PC-9 (cell line): ENCODE measurements around the gene ZDHHC3. TPM values are rescaled to one million over a fixed set of nuclear protein-coding genes. Genes with fewer than 3 reads are reported as not detected.

Experiments used
- BruUV-seq: library from RNA; stranded (reverse); fragments of 400-500 nt; replicated peaks from 2 replicates; lab custom pipeline; 2021; lab: Mats Ljungman, UMichigan
- CTCF ChIA-PET: fragments of 300-600 bp; sonication (Branson Sonifier 250); formaldehyde crosslinking; loops from one replicate; lab custom pipeline; 2022; ENCODE audit warnings: antibody characterized with exemption; lab: Charles Lee
- POLR2A ChIA-PET: fragments of 300-600 bp; sonication (Branson Sonifier 250); formaldehyde crosslinking; loops from one replicate; lab custom pipeline; 2022; ENCODE audit warnings: antibody characterized with exemption; ENCODE audit not compliant: unreplicated experiment; lab: Charles Lee
- DNase-seq, 2 experiments: peaks; one replicate each; pipeline versions ENCODE4 v3.0.0 to v3.0.0-alpha.2; 2015 to 2022; ENCODE audit warnings: mixed read lengths in 1 of 2
- H2AFZ ChIP-seq: fragments of 200-600 bp; sonication (generic); 2 replicates; pipeline ENCODE4 v1.8.1; 2017; ENCODE audit warnings: antibody characterized with exemption
- H3F3A ChIP-seq: fragments of 200-600 bp; sonication (generic); 2 replicates; pipeline ENCODE4 v1.8.1; 2017; ENCODE audit warnings: antibody characterized with exemption, mild to moderate bottlenecking, low read depth; ENCODE audit not compliant: insufficient read depth
- H3K27ac ChIP-seq: fragments of 200-600 bp; sonication (generic); 2 replicates; pipeline ENCODE4 v1.6.1; 2016; ENCODE audit warnings: mixed run types
- H3K27me3 ChIP-seq: fragments of 200-600 bp; sonication (generic); 2 replicates; pipeline ENCODE4 v1.6.1; 2016; ENCODE audit warnings: low read depth, mixed run types; ENCODE audit not compliant: insufficient read depth
- H3K36me3 ChIP-seq: fragments of 200-600 bp; sonication (generic); 2 replicates; pipeline ENCODE4 v1.6.1; 2016; ENCODE audit warnings: low read depth, mixed run types
- H3K4me1 ChIP-seq: fragments of 200-600 bp; sonication (generic); replicated peaks from 2 replicates; pipeline ENCODE4 v1.6.1; 2016; ENCODE audit warnings: mixed run types; ENCODE audit not compliant: insufficient read depth
- H3K4me2 ChIP-seq: fragments of 200-600 bp; sonication (generic); 2 replicates; pipeline ENCODE4 v1.6.1; 2017; ENCODE audit warnings: mixed run types
- H3K4me3 ChIP-seq: fragments of 200-600 bp; sonication (generic); 2 replicates; pipeline ENCODE4 v1.6.1; 2016; ENCODE audit warnings: mixed run types
- H3K79me2 ChIP-seq: fragments of 200-600 bp; sonication (generic); 2 replicates; pipeline ENCODE4 v1.6.1; 2017; ENCODE audit warnings: low read depth, mixed run types
- H3K9me2 ChIP-seq: fragments of 200-600 bp; sonication (generic); 2 replicates; pipeline ENCODE4 v1.8.1; 2017; ENCODE audit warnings: mild to moderate bottlenecking; ENCODE audit not compliant: insufficient read depth
- H3K9me3 ChIP-seq: fragments of 200-600 bp; sonication (generic); 2 replicates; pipeline ENCODE4 v1.8.1; 2016; ENCODE audit warnings: low read depth; ENCODE audit not compliant: insufficient read depth
- H4K20me1 ChIP-seq: fragments of 200-600 bp; sonication (generic); 2 replicates; pipeline ENCODE4 v1.8.1; 2017; ENCODE audit not compliant: insufficient read depth
- CTCF ChIP-seq: fragments of 200-600 bp; sonication (generic); conservative IDR thresholded peaks from 2 replicates; pipeline ENCODE4 v1.6.1; 2017; ENCODE audit warnings: mixed run types, antibody characterized with exemption, mild to moderate bottlenecking, moderate library complexity
- EZH2 ChIP-seq: fragments of 200-600 bp; sonication (generic); IDR thresholded peaks from 2 replicates; pipeline ENCODE4 v1.8.0; 2017; ENCODE audit warnings: antibody characterized with exemption, low read depth
- intact Hi-C: fragments of 100-400 bp; cut with micrococcal nuclease; formaldehyde crosslinking; loops from one replicate; pipeline ENCODE4 v1.10.0; 2022; ENCODE audit not compliant: unreplicated experiment
- total RNA-seq: library from RNA; stranded (reverse); gene quantifications from 2 replicates; pipeline ENCODE4 v1.2.3, GENCODE V29; 2021

Gene ZDHHC3
- total RNA-seq, 1 experiment from 2014 or later = 107 TPM

GRCh38 chr3:44883999-44884431 lies 92.0 kb downstream of the ZDHHC3 start:
- BruUV-seq = no TSS peak
- Histone ChIP-seq H3K9me3 (0 out of 2 replicates have a peak, but pooled peaks cover 3% of the 10 kb centered on the region), H3K4me1 (peaks cover 43% of the 10 kb centered on the region), H3K27me3 (no peaks in the 10 kb centered on the region), H3K4me2 (peak overlapping the region; percentile 53), H3K27ac (peak overlapping the region; percentile 77), H3K79me2 (no peaks in the 10 kb centered on the region), H3F3A (peaks cover 39% of the 10 kb centered on the region), H3K36me3 (no peaks in the 10 kb centered on the region), H4K20me1 (no peaks in the 10 kb centered on the region), H3K9me2 (no peaks in the 10 kb centered on the region), H2AFZ (no peak overlapping the region), H3K4me3 (no peak overlapping the region)
- intact Hi-C loops = loop anchor here (1.0 to 10.0 kb wide), 2 partner anchors 23 to 761 kb away; partner anchors contain the start of gene TMEM42
- CTCF ChIA-PET = no interaction called here
- peak; percentile 68 to 91 for DNase-seq
- POLR2A ChIA-PET = interaction anchor here (0.6 kb wide), 1 partner anchor 833 kb away, joined by 6 read pairs; no protein-coding TSS in a partner anchor
- TF ChIP-seq CTCF = no peak
- TF ChIP-seq EZH2 = no peak

GRCh38 chr3:44883213-44883955 lies 92.6 kb downstream of the ZDHHC3 start:
- TSS peak; percentile 57 for BruUV-seq

GRCh38 chr3:44880284-44880683 lies 95.7 kb downstream of the ZDHHC3 start:
- Histone ChIP-seq H3K4me2 (no peak overlapping the region), H3K36me3 (no peaks in the 10 kb centered on the region), H2AFZ (no peak overlapping the region), H3F3A (peaks cover 25% of the 10 kb centered on the region; the same call in 1 of the 2 replicates), H4K20me1 (no peaks in the 10 kb centered on the region), H3K27ac (no peak overlapping the region), H3K9me3 (0 out of 2 replicates have a peak, but pooled peaks cover 3% of the 10 kb centered on the region), H3K9me2 (no peaks in the 10 kb centered on the region), H3K4me1 (peaks cover 24% of the 10 kb centered on the region), H3K4me3 (no peak overlapping the region), H3K27me3 (no peaks in the 10 kb centered on the region), H3K79me2 (no peaks in the 10 kb centered on the region)
- TF ChIP-seq CTCF (no peak), EZH2 (no peak)
- POLR2A ChIA-PET = interaction anchor here (0.6 kb wide), 1 partner anchor 1137 kb away, joined by 3 read pairs; no protein-coding TSS in a partner anchor
- DNase-seq = no peak
- BruUV-seq = no TSS peak
- CTCF ChIA-PET = no interaction called here
- intact Hi-C loops = loop anchor here (10.0 kb wide), 1 partner anchor 765 kb away; no protein-coding TSS in a partner anchor

More at GRCh38 chr3:44883213-44883955, 92.6 kb downstream of the ZDHHC3 start:
- Histone ChIP-seq H4K20me1 (no peaks in the 10 kb centered on the region), H3K79me2 (no peaks in the 10 kb centered on the region), H3K4me2 (peak overlapping the region; percentile 53), H3K9me3 (0 out of 2 replicates have a peak, but pooled peaks cover 3% of the 10 kb centered on the region), H3K4me1 (peaks cover 43% of the 10 kb centered on the region), H3K27me3 (no peaks in the 10 kb centered on the region), H3K9me2 (no peaks in the 10 kb centered on the region), H3K27ac (peak overlapping the region; percentile 77), H3K36me3 (no peaks in the 10 kb centered on the region), H2AFZ (no peak overlapping the region), H3F3A (peaks cover 39% of the 10 kb centered on the region), H3K4me3 (no peak overlapping the region)
- intact Hi-C loops = loop anchor here (10.0 kb wide), 1 partner anchor 761 kb away; no protein-coding TSS in a partner anchor
- no peak for DNase-seq
- ChIA-PET POLR2A (no interaction called here), CTCF (no interaction called here)
- no peak for TF ChIP-seq CTCF
- TF ChIP-seq EZH2 = no peak
